Measurements from ENCODE around the gene ARHGAP10.

- TF ChIP-seq CTCF (IDR thresholded peaks at IDR 0.05): no peak
- no peak for TF ChIP-seq POLR2A (IDR thresholded peaks at IDR 0.05)
Measured at GRCh38 chr4:147874109-147874508, 142.2 kb downstream of the ARHGAP10 start.

All from prostate gland (tissue), 2 donors.